Rectal smooth muscle tissue (tissue), 1 donor: ENCODE data around the gene GNPTG.

Source experiments
- H3K27ac ChIP-seq: one replicate; pipeline ENCODE4 v1.7.0; 2013; ENCODE audit warnings: low read depth, low read length, inconsistent platforms
- H3K27me3 ChIP-seq: one replicate; pipeline ENCODE4 v1.7.0; 2013; ENCODE audit warnings: low read length; ENCODE audit not compliant: control insufficient read depth, insufficient read depth
- H3K36me3 ChIP-seq: one replicate; pipeline ENCODE4 v1.7.0; 2013; ENCODE audit warnings: low read length; ENCODE audit not compliant: control insufficient read depth, insufficient read depth
- H3K4me1 ChIP-seq: one replicate; pipeline ENCODE4 v1.7.0; 2013; ENCODE audit warnings: low read length; ENCODE audit not compliant: control insufficient read depth, insufficient read depth
- H3K4me3 ChIP-seq: one replicate; pipeline ENCODE4 v1.7.0; 2013; ENCODE audit warnings: low read length
- H3K9ac ChIP-seq: one replicate; pipeline ENCODE4 v1.7.0; 2013; ENCODE audit warnings: low read length

Gene GNPTG

DNA sequence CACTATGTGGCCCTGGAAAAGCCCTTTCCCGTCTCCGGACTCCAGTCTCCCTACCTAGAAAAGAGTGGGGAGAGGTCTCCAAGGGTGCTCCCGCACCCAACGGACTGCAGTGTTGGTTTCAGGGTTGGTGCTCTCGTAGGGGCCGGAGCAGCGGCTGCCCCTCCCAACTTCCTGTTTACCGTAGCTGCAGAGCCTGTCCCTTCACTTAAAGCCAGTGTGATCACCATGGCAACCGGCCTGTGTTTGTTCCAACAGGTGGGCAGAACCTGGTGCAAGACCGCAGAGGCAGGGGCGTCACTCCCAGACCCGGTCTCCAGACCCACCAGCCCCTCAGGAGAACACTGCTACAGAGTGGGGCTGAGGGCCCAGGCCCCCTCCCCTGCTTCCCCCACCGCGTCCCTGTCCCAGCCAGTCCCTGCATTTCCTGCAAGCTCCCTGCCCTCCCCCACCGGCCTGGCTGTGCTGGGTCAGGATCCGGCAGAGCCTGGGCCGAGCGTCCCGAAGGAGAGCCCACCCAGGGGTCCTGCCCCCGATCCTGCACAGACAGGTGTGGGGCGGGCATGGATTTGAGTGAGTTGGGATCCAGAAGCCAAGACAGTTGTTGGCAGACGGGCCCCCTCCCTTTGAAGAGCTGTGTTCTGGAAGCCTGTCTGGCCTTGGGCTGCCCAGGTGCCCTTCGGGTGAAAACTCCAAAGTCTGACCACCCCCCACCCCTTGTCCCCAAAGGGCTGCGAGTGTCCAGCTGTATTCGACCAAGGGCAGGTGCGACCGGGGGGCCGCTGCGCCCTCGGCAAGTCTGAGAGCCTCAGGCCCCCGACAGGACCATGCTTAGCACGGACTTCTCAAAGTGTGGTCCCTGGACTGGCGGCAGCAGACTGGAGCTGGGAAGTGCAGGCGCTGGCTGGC is 19.8 kb upstream of the GNPTG start:
- Histone ChIP-seq H3K4me3 (peak overlapping the region; percentile 45), H3K4me1 (no peaks in the 10 kb centered on the region), H3K27ac (no peak overlapping the region), H3K27me3 (peaks cover 35% of the 10 kb centered on the region), H3K36me3 (no peaks in the 10 kb centered on the region), H3K9ac (no peak overlapping the region)

DNA sequence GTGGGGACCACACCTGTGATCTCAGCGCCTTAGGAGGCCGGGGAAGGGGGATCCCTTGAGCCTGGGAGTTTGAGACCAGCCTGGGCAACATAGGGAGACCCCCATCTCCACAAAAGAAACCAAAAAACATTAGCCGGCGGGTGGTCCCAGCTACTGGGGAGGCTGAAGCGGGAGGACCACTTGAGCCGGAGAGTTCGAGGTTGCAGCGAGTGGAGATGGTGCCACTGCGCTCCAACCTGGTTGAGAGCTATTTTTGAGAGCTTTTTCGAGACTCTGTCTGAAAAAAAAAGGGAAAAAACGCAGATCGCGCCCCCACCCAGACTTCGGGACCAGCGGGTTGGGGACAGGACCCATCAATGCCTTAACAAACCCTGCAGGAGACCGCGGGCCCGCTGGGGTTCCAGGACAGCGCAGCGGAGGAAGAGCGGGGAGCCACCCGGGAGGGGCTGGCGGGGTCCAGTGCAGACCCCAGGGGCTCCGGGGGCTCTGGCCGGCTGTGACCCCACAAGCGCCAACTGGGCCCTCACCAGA is 19.0 kb upstream of the GNPTG start:
- H3K27me3 ChIP-seq = peaks cover 36% of the 10 kb centered on the region
- no peaks in the 10 kb centered on the region for H3K4me1 ChIP-seq
- H3K27ac ChIP-seq = no peak overlapping the region
- H3K36me3 ChIP-seq = no peaks in the 10 kb centered on the region
- H3K4me3 ChIP-seq = no peak overlapping the region
- no peak overlapping the region for H3K9ac ChIP-seq

DNA sequence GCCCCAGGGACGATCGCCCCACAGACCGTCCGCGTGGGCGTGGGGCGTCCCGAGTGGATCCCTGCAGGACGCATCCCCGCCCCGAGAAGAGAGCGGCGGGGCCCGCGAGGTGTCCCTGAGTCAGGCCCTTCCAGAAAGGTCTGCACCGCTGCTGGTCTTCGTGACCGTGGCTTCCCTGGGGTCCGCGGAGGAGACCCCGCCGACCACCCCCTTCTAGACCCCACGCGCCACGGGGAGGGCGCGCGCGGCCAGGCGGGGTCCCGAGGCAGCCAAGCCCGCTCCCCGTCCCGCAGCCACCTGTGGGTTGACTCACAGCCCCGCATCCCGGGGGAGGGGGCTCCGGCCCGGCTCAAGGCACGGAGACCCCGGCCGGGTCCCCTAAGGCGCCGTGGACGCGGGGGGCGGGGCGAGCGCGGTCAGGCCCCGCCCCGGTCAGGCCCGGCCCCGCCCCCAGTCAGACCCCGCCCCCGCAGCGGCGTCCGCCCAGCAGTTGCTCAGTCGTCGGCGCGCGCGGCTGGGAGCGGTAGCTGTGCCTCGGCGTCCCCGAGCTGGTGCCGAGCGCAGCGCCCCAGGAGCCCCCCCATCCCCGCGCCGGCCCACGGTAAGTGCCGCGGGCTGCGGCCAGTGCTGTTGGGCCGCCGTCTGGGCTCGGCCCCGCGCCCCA is 18.4 kb upstream of the GNPTG start, which contains the start of gene BAIAP3:
Gene BAIAP3, plus strand, starts transcription at position 497 of the 664 bp plus-strand sequence. CDS start 4,905 bp downstream, outside the sequence.
- Histone ChIP-seq H3K27me3 (peaks cover 36% of the 10 kb centered on the region), H3K27ac (no peak within 1 kb of the TSS), H3K4me1 (no peaks in the 10 kb centered on the region), H3K9ac (no peak within 1 kb of the TSS), H3K4me3 (peak within 1 kb of the TSS; percentile 48), H3K36me3 (no peaks in the 10 kb centered on the region)

DNA sequence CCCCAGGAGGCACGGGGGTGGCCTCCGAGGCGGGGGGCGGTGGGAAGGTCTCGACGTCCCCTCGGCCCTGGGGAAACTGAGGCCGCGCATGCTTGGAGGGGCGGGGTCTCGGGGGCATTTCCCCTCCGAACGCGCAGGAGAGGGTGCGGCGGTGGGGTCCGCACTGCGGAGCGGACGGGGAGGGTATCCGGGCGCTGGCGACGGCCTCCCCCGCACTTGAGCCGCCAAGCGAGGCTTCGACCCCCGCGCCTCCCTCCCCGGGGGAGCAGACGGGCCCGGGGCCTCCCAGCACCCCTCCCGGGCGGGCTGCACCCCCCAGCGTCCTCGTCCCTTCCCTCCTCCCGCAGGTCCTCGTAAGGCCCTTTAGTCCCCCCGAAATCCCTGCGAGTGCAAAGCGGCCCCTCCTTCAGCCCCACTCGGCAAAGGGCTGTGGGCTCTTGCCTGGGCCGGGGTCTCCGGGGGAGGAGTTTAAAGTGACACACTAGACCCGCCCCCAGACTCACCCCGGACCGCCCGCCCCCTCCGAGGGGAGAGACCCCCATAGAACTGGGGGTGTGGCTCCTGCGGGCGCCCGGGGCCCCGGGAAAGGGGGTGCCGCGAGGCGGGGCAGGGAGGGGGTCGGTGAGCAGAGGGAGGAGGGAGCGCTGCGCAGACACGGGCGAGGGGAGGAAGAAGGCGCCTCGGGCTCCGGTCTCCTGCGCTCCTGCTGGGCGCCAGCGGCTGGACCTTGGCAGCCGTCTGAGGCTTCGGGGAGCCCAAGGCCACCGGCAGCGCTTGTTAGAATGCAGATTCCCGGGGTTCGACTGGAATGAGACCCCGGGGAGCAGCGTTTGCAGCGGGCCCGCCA is 17.7 kb upstream of the GNPTG start:
- H3K4me3 ChIP-seq = no peak overlapping the region
- H3K4me1 ChIP-seq = no peaks in the 10 kb centered on the region
- no peak overlapping the region for H3K27ac ChIP-seq
- H3K27me3 ChIP-seq = peaks cover 36% of the 10 kb centered on the region
- no peaks in the 10 kb centered on the region for H3K36me3 ChIP-seq
- H3K9ac ChIP-seq = no peak overlapping the region

DNA sequence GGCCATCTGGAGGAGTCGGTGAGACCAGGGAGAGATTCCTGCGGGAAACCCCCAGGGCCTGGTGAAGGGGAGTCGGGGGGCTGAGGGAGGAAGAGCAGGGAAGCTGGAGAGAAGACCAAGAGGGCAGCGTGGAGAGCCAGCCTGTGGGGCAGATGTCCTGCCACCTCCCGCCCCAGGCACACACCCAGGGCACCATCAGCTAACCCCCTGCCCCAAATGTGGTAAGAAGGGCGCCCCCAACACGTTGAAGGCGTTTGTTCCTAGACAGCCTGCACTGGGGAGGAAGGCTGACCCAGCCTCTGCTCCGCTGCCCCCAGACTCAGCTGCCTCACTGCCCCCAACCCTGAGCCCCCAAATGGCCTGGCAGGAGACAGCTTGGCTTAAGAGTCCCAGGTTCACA is 17.0 kb upstream of the GNPTG start:
- Histone ChIP-seq H3K9ac (no peak overlapping the region), H3K4me3 (no peak overlapping the region), H3K27ac (no peak overlapping the region), H3K4me1 (no peaks in the 10 kb centered on the region), H3K27me3 (peaks cover 36% of the 10 kb centered on the region), H3K36me3 (no peaks in the 10 kb centered on the region)

DNA sequence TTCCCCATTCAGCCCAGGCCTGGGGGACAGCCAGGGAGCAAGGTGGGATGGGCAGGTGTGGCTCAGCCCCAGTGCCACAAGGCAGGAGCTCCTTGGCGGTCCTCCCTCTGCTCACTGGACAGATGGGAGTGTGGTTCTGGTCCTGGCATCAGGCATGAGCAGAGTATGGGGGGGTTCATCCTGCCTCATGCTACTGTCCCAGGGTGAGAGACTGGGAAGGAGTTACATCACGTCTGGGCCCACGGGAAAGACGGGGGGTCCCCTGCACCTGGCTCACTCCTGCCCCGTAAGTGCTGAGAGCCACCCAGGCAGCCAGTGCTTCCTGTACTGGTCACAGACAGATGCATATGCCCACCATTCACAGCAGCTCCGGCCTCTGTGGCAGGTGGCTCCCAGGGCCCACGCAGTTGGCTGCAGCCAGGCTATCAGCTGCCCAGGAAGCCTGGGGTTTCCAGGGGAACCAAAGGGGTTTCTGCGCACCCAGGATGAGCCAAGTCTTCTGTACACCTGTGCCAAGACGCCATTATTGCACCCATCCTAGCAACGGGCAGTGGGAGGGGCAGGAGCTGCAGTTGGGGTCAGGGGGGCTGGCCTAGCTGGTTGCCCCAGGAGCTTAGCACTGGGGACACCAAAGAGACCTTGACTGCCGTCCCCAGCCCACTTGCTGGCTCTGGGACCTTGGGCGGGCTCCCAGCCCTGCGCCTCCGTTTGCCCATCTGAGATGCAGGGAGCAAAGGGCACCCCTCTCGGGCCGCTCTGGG is 16.3 kb upstream of the GNPTG start:
- peaks cover 36% of the 10 kb centered on the region for H3K27me3 ChIP-seq
- H3K27ac ChIP-seq = no peak overlapping the region
- H3K9ac ChIP-seq = no peak overlapping the region
- no peaks in the 10 kb centered on the region for H3K4me1 ChIP-seq
- H3K4me3 ChIP-seq = no peak overlapping the region
- no peaks in the 10 kb centered on the region for H3K36me3 ChIP-seq

DNA sequence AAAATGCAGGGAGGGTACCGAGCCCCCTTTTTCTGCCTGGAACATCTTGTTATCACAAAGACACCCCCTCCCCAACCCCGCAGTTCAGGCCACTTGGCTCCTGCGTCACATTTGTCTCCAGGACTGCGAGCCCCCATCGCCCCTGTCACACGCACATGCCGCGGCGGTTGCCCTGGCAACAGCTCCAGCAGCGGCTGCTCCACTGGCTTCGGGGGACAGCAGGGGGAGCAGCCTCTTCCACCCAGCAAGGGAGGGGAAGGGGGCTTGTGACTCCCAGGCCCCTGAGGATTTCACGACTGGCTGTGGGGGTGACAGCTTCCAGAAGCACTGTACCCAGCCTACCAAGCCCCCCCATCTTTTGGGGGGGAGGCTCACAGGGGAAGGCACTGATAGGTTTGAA is 15.7 kb upstream of the GNPTG start:
- Histone ChIP-seq H3K36me3 (no peaks in the 10 kb centered on the region), H3K4me1 (no peaks in the 10 kb centered on the region), H3K27ac (no peak overlapping the region), H3K9ac (no peak overlapping the region), H3K4me3 (no peak overlapping the region), H3K27me3 (peaks cover 36% of the 10 kb centered on the region)

DNA sequence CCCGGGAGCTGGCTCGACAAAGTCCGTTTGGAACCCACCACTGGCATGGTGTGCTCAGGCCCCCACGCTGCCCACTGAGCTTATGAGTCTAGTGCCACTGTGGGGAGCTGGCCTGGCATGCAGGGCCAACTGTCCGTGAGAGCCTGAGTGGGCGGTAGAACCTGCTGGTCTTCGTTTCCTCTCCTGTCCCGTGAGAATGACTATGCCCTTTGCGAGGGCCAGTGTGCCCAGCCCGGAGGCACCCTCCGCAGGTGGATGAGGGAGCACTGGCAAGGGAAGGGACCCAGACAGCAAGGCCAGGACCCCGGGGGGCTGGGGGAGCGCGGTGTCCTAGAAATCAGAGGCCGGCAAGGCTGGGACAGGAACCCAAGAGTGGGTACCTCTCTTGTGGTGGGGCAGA is 15.1 kb upstream of the GNPTG start:
- Histone ChIP-seq H3K4me1 (no peaks in the 10 kb centered on the region), H3K4me3 (no peak overlapping the region), H3K36me3 (no peaks in the 10 kb centered on the region), H3K27me3 (peaks cover 31% of the 10 kb centered on the region), H3K27ac (no peak overlapping the region), H3K9ac (no peak overlapping the region)

DNA sequence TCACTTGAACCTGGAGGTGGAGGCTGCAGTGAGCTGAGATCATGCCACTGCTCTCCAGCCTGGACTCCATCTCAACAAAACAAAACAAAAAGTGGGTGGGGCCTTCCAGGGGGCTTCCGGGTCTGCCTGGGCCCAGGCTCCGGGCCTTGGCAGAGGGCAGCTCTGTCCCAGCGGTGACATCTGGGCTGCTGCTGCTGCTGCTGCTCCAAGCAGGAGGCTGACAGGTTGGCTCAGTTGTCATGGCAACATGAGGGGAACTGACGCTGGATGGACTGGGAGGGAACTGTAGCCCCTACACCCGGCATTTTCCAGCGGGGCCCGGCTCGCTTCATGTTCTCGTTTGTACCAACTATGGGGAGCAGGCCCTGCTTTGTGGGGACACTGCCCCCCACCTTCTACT is 14.2 kb upstream of the GNPTG start:
- no peak overlapping the region for H3K27ac ChIP-seq
- H3K4me1 ChIP-seq = no peaks in the 10 kb centered on the region
- H3K4me3 ChIP-seq = no peak overlapping the region
- H3K36me3 ChIP-seq = no peaks in the 10 kb centered on the region
- H3K9ac ChIP-seq = no peak overlapping the region
- H3K27me3 ChIP-seq = peaks cover 29% of the 10 kb centered on the region

DNA sequence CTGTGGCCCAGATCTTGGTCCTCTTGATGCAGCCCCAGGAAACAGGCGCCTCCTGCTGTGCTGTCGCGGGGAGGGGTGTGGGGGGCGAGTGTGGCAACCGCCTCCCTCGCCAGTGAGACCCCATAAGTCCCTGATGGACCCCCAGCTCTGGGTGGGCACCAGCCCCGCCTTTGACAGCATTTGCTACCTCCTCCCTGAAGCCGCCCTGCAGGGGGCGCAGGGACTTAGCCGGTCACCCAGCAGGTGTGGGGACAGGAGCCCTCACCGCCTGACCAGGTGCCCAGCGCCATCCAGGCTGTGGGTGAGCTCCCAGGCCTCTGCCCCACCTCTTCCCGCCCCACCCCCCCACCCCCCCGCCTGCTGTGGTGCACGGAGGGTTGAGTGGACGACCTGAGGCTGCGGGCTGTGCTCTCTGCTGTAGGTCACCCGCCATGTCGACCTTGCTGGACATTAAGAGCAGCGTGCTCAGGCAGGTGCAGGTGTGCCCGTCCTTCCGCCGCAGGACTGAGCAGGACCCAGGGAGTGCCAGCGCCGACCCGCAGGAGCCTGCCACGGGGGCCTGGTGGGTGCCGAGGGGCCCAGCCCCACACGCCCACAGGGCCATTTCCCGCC is 13.5 kb upstream of the GNPTG start:
- no peak overlapping the region for H3K9ac ChIP-seq
- no peaks in the 10 kb centered on the region for H3K4me1 ChIP-seq

DNA sequence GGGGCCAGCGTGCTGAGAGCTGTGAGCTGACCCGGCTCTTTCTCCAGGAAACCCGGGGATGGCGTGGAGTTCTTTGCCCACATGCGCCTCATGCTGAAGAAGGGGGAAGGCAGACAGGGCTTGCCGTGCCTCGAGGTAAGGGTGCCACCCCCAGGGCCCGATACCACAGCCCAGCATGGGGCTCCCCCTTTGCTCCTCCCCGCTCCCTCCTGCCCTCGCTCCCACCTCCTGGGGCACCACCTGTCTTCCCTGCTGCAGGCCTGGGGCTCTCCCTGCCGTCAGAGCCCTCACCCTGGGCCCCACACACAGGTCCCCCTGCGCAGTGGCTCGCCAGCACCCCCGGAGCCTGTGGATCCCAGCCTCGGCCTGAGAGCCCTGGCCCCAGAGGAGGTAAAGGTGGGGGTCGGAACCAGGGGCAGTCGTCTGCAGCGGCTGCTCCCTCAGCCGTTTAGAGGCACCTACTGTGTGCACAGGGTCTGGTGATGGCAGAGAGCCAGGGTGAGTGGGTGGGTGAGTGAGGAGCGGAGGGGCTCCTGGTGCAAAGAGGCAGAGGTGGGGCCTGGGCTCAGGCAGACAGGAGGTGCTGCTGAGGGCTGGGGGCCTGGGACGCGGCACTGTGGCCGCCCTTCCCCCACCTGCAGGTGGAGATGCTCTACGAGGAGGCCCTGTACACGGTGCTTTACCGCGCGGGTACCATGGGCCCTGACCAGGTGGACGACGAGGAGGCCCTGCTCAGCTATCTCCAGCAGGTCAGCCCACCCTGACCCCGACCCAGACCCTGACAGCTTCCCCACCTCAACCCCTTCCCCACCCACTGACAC is 12.7 kb upstream of the GNPTG start:
- Histone ChIP-seq H3K27me3 (peaks cover 22% of the 10 kb centered on the region), H3K4me1 (no peaks in the 10 kb centered on the region), H3K27ac (no peak overlapping the region), H3K4me3 (no peak overlapping the region), H3K9ac (no peak overlapping the region), H3K36me3 (no peaks in the 10 kb centered on the region)

More for the DNA sequence above, 13.5 kb upstream of the GNPTG start:
- no peaks in the 10 kb centered on the region for H3K36me3 ChIP-seq
- no peak overlapping the region for H3K27ac ChIP-seq
- no peak overlapping the region for H3K4me3 ChIP-seq
- H3K27me3 ChIP-seq = peaks cover 26% of the 10 kb centered on the region
